ENCODE results near the gene PPP2R5E.

PPP2R5E gene

DNA sequence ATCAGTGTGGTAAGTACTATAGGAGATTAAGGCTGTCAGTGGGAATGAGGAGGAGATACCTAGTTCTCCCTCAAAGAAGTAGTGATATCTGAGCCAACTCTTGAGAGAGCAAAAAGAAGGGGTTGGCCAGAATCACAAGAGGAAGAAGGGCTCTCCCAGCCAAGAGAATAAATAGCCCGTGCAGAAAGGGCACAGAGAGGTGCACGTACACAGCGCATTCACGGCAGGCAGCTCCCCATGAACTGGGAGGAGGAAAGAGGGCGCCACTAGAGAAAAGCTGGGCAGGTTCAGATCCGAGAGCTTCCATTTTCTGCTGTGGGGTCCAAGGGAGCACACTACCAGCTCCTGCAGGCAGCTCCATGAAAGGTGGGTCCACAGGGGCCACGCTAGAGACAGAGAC lies 59.9 kb downstream of the PPP2R5E start:
- FAIRE-seq = no peak
- DNase-seq (ENCODE audit: insufficient read length, low spot score) = no peak
- no peak for TF ChIP-seq CTCF (IDR thresholded peaks at IDR 0.05; ENCODE audit: insufficient read depth, missing control alignments)

DNA sequence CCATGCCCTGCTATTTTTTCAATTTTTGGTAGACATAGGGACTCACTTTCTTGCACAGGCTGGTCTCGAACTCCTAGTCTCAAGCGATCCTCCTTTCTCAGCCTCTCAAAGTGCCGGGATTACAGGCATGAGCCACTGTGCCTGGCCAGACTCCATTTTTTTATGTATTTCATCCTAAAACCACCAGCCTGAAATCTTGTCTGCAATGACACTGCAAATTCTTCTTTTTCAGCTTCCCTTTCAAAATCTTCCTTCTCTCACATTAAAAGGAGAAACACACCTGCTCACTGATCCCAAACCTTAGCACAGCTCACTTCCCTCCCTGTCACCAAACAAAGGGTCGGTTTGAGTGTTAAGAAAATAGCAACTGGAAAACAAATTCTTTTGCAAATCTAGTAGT lies 62.6 kb downstream of the PPP2R5E start:
- FAIRE-seq = no peak
- no peak for DNase-seq (ENCODE audit: insufficient read length, low spot score)
- no peak for TF ChIP-seq CTCF (IDR thresholded peaks at IDR 0.05; ENCODE audit: insufficient read depth, missing control alignments)

- DNase-seq (ENCODE audit: insufficient read length, low spot score) (no peak), FAIRE-seq (no peak)
- TF ChIP-seq CTCF (IDR thresholded peaks at IDR 0.05; ENCODE audit: insufficient read depth, missing control alignments) = no peak
These were observed 64.7 kb downstream of the PPP2R5E start for GRCh38 chr14:63478437-63478852.

DNA sequence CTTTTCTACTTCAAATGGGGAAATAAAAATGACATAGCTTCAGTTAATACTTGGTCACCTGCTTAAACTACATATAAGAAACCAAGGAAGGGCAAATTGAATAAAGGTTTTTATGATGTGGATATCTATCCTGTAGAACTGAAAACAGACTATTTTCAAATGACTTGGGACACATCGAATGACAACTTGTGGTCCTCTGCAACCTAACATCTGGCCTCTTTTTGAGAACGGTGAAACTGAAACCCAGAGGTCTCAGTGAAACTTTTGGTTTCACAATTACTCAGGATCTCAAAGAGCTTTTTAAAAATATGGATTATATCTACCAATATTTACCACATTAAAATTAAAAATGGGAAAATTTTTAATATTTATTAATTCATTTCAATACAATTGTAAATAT lies 65.2 kb downstream of the PPP2R5E start:
- DNase-seq (ENCODE audit: insufficient read length, low spot score) (no peak), FAIRE-seq (no peak)
- TF ChIP-seq CTCF (IDR thresholded peaks at IDR 0.05; ENCODE audit: insufficient read depth, missing control alignments) = no peak

GRCh38 chr14:63477556-63477955 lies 65.6 kb downstream of the PPP2R5E start:
- FAIRE-seq (no peak), DNase-seq (ENCODE audit: insufficient read length, low spot score) (no peak)
- TF ChIP-seq CTCF (IDR thresholded peaks at IDR 0.05; ENCODE audit: insufficient read depth, missing control alignments) = no peak

GRCh38 chr14:63475761-63476160 lies 67.4 kb downstream of the PPP2R5E start:
- no peak for FAIRE-seq
- no peak for DNase-seq (ENCODE audit: insufficient read length, low spot score)

DNA sequence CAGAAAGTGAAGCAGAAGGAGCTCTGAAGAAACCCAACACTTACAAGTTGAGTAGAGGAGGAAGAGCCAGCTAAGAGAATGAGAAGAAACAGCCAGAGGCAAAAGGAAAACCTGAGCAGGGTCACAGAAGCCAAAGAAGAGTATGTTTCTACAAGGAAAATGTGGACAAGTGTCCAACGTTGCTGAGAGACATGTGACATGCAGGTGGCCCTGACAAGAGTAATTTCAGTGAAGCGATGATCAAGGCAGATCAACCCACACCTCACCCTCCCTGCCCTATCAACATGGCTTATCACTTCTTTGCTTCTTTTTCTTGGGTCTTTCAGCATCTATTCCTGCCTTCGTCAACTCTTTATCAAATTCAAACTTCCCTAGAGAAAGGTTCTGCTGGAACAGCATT lies 68.3 kb downstream of the PPP2R5E start:
- FAIRE-seq (no peak), DNase-seq (ENCODE audit: insufficient read length, low spot score) (no peak)
- no peak for TF ChIP-seq CTCF (IDR thresholded peaks at IDR 0.05; ENCODE audit: insufficient read depth, missing control alignments)

More at GRCh38 chr14:63475761-63476160, 67.4 kb downstream of the PPP2R5E start:
- TF ChIP-seq CTCF (IDR thresholded peaks at IDR 0.05; ENCODE audit: insufficient read depth, missing control alignments) = no peak

Measured in D721Med (cell line).